B cell (primary cell): ENCODE results near the gene DPP10. TPM values are rescaled to one million over a fixed set of nuclear protein-coding genes. Genes with fewer than 3 reads are reported as not detected.

Source experiments
- ATAC-seq: fragments of 200-7000 bp; cut with Tn5 transposase; one replicate; pipeline ENCODE4 v1.10.0; 2021; ENCODE audit warnings: low read depth, mild to moderate bottlenecking, moderate number of reproducible peaks, moderate library complexity
- CTCF ChIA-PET: fragments of 350-600 bp; sonication (Branson Sonifier 250); formaldehyde crosslinking; loops from one replicate; lab custom pipeline; 2021; ENCODE audit warnings: antibody characterized with exemption, inconsistent platforms; lab: Charles Lee
- POLR2A ChIA-PET: fragments of 350-600 bp; sonication (Branson Sonifier 250); formaldehyde crosslinking; loops from one replicate; lab custom pipeline; 2021; ENCODE audit warnings: antibody characterized with exemption; lab: Charles Lee
- DNase-seq: peaks from one replicate; pipeline ENCODE4 v3.0.0; 2013
- H2AFZ ChIP-seq: 2 replicates; pipeline ENCODE4 v1.6.1; 2012; ENCODE audit warnings: mild to moderate bottlenecking, low read depth, low read length; ENCODE audit not compliant: insufficient read depth, poor library complexity, severe bottlenecking
- H3K27ac ChIP-seq, 2 donors: 1 replicate in 1 of 2; 2 replicates in 1 of 2; pipeline ENCODE4 v1.5.1; 2012 to 2013; ENCODE audit warnings: low read length in 2 of 2, mild to moderate bottlenecking in 2 of 2, moderate library complexity in 1 of 2
- H3K27me3 ChIP-seq, 4 experiments: fragments of 200-600 bp in 1 of 4; sonication (generic) in 1 of 4; replicated peaks in 1 of 4; 1 replicate in 2 of 4; 2 replicates in 2 of 4; pipeline versions ENCODE4 v1.6.1 to v1.7.0; 2013 to 2016; ENCODE audit warnings: low read length in 3 of 4, mild to moderate bottlenecking in 2 of 4, mixed read lengths in 1 of 4, moderate library complexity in 1 of 4; ENCODE audit not compliant: insufficient read depth in 4 of 4, control insufficient read depth in 3 of 4; ENCODE audit errors: control extremely low read depth in 1 of 4
- H3K36me3 ChIP-seq, 2 experiments: replicated peaks in 1 of 2; 1 replicate in 1 of 2; 2 replicates in 1 of 2; pipeline versions ENCODE4 v1.6.1 to v1.7.1; 2013; ENCODE audit warnings: low read length in 1 of 2; ENCODE audit not compliant: insufficient read depth in 2 of 2, control insufficient read depth in 1 of 2; ENCODE audit errors: control extremely low read depth in 1 of 2, extremely low read depth in 1 of 2
- H3K4me1 ChIP-seq, 2 donors: fragments of 200-600 bp in 1 of 2; sonication (generic) in 1 of 2; 1 replicate in 1 of 2; 2 replicates in 1 of 2; pipeline versions ENCODE4 v1.5.1 to v1.6.1; 2013 to 2017; ENCODE audit warnings: low read length in 2 of 2; ENCODE audit not compliant: control insufficient read depth in 2 of 2, insufficient read depth in 2 of 2
- H3K4me2 ChIP-seq: replicated peaks from 2 replicates; pipeline ENCODE3; 2012; ENCODE audit warnings: mild to moderate bottlenecking, low read depth, low read length; ENCODE audit not compliant: poor library complexity, severe bottlenecking
- H3K4me3 ChIP-seq, 5 experiments: fragments of 200-600 bp in 1 of 5; sonication (generic) in 1 of 5; 1 replicate in 3 of 5; 2 replicates in 2 of 5; pipeline versions ENCODE4 v1.5.1 to v1.7.0; 2011 to 2016; ENCODE audit warnings: low read length in 4 of 5, mild to moderate bottlenecking in 4 of 5, low read depth in 2 of 5, control low read depth in 1 of 5, moderate library complexity in 1 of 5; ENCODE audit not compliant: insufficient read depth in 1 of 5; ENCODE audit errors: control extremely low read depth in 1 of 5, extremely low read depth in 1 of 5
- H3K79me2 ChIP-seq: fragments of 200-600 bp; sonication (generic); one replicate; pipeline ENCODE4 v1.6.0; 2016; ENCODE audit warnings: low read length; ENCODE audit not compliant: control insufficient read depth, insufficient read depth
- H3K9ac ChIP-seq: fragments of 200-600 bp; sonication (generic); 2 replicates; pipeline ENCODE4 v1.6.1; 2017; ENCODE audit warnings: mild to moderate bottlenecking, low read length, moderate library complexity
- H3K9me3 ChIP-seq, 3 donors: one replicate each; pipeline versions ENCODE4 v1.6.1 to v1.7.1; 2013; ENCODE audit warnings: low read length in 2 of 3; ENCODE audit not compliant: control insufficient read depth in 2 of 3, insufficient read depth in 1 of 3; ENCODE audit errors: control extremely low read depth in 1 of 3
- H4K20me1 ChIP-seq: 2 replicates; pipeline ENCODE4 v1.6.0; 2012; ENCODE audit warnings: mild to moderate bottlenecking, low read length; ENCODE audit not compliant: insufficient read depth, control insufficient read depth, poor library complexity, severe bottlenecking
- H3K27ac Mint-ChIP-seq: one replicate; pipeline ENCODE4 v1.8.0; 2021; ENCODE audit warnings: mixed read lengths
- H3K27me3 Mint-ChIP-seq: one replicate; pipeline ENCODE4 v1.8.0; 2021; ENCODE audit warnings: mixed read lengths
- H3K4me1 Mint-ChIP-seq: one replicate; pipeline ENCODE4 v1.8.0; 2021; ENCODE audit warnings: mixed read lengths
- H3K4me3 Mint-ChIP-seq: one replicate; pipeline ENCODE4 v1.8.0; 2021; ENCODE audit warnings: mixed read lengths
- H3K9me3 Mint-ChIP-seq: one replicate; pipeline ENCODE4 v1.8.0; 2022; ENCODE audit warnings: mixed read lengths; ENCODE audit not compliant: insufficient read depth
- CTCF ChIP-seq: fragments of 200-600 bp; IDR thresholded peaks from one replicate; pipeline ENCODE4 v1.8.0; 2022; ENCODE audit warnings: antibody characterized with exemption, mild to moderate bottlenecking
- EZH2 ChIP-seq: IDR thresholded peaks from 2 replicates; pipeline ENCODE4 v1.6.1; 2012; ENCODE audit warnings: borderline replicate concordance, low read depth, mild to moderate bottlenecking, moderate library complexity, low read length; ENCODE audit not compliant: insufficient read depth, poor library complexity, severe bottlenecking
- WGBS: methylation state at CpG from one replicate; pipeline ENCODE4 v1.1.5; 2013; ENCODE audit warnings: missing lambda C conversion rate; ENCODE audit not compliant: insufficient coverage; 5-methylcytosine and 5-hydroxymethylcytosine counted together
- intact Hi-C: fragments of 100-400 bp; cut with micrococcal nuclease; formaldehyde crosslinking; loops from one replicate; pipeline ENCODE4 v1.10.0; 2022
- polyA plus RNA-seq: library from polyadenylated mRNA; depleted of rRNA; stranded (reverse); fragments of >200 nt; gene quantifications from 2 replicates; pipeline ENCODE4 v1.2.3, GENCODE V29; 2012
- total RNA-seq, 2 donors: library from RNA; stranded (reverse); fragments of 120-200 nt in 1 of 2; gene quantifications; 1 replicate in 1 of 2; 2 replicates in 1 of 2; pipeline versions ENCODE4 v1.2.3 to v1.2.4, GENCODE V29; 2013 to 2022

The DPP10 gene
- total and polyA plus RNA-seq, 2 donors (not counting 1 experiment from before 2014, with no cell fraction given) = not detected

GRCh38 chr2:115124817-115125216, 682.4 kb downstream of the DPP10 start:
- H3K4me1 Mint-ChIP-seq = no peaks in the 10 kb centered on the region
- Histone ChIP-seq H3K4me2 (no peak overlapping the region), H3K27ac (no peak overlapping the region), H2AFZ (no peak overlapping the region), H3K79me2 (no peaks in the 10 kb centered on the region), H3K36me3 (no peaks in the 10 kb centered on the region), H3K4me1 (no peaks in the 10 kb centered on the region), H3K27me3 (no peaks in the 10 kb centered on the region), H3K9me3 (no peaks in the 10 kb centered on the region), H3K9ac (no peak overlapping the region), H3K4me3 (no peak overlapping the region), H4K20me1 (no peaks in the 10 kb centered on the region)
- intact Hi-C loops = no loop called here
- no peak for DNase-seq
- TF ChIP-seq EZH2 (no peak), CTCF (no peak)
- no peaks in the 10 kb centered on the region for H3K27me3 Mint-ChIP-seq
- H3K9me3 Mint-ChIP-seq = no peaks in the 10 kb centered on the region
- ChIA-PET POLR2A (no interaction called here), CTCF (no interaction called here)
- H3K27ac Mint-ChIP-seq = no peak overlapping the region
- WGBS = no CpG with 5 or more reads among the region's 1 CpG
- no peak for ATAC-seq
- H3K4me3 Mint-ChIP-seq = no peak overlapping the region

GRCh38 chr2:115129536-115129935, 687.1 kb downstream of the DPP10 start:
- Histone ChIP-seq H3K4me1 (no peaks in the 10 kb centered on the region), H3K9ac (no peak overlapping the region), H3K4me2 (no peak overlapping the region), H3K36me3 (no peaks in the 10 kb centered on the region), H3K27ac (no peak overlapping the region), H3K9me3 (no peaks in the 10 kb centered on the region), H3K79me2 (no peaks in the 10 kb centered on the region), H3K4me3 (no peak overlapping the region), H4K20me1 (no peaks in the 10 kb centered on the region), H2AFZ (no peak overlapping the region), H3K27me3 (no peaks in the 10 kb centered on the region)
- ATAC-seq (no peak), DNase-seq (no peak)
- peaks cover 2% of the 10 kb centered on the region for H3K9me3 Mint-ChIP-seq
- 73% methylated on average over 3 of the region's 3 CpGs for WGBS
- no peaks in the 10 kb centered on the region for H3K4me1 Mint-ChIP-seq
- no peak overlapping the region for H3K4me3 Mint-ChIP-seq
- H3K27ac Mint-ChIP-seq = no peak overlapping the region
- TF ChIP-seq CTCF (no peak), EZH2 (no peak)
- intact Hi-C loops = no loop called here
- H3K27me3 Mint-ChIP-seq = no peaks in the 10 kb centered on the region
- POLR2A ChIA-PET = no interaction called here
- CTCF ChIA-PET = no interaction called here
